HL-60 (cell line): ENCODE measurements around the gene NACA2.

Experiments
- DNase-seq, 2 experiments: peaks; one replicate each; pipeline ENCODE4 v3.0.0-alpha.2; 2010 to 2020; ENCODE audit warnings: low read depth in 1 of 2, low spot score in 1 of 2
- H3K27ac ChIP-seq: fragments of 250-450 bp; sonication (Bioruptor Pico); replicated peaks from 2 replicates; pipeline ENCODE4 v1.5.1; 2020; ENCODE audit warnings: mild to moderate bottlenecking, moderate library complexity
- H3K27me3 ChIP-seq: fragments of 250-450 bp; sonication (Bioruptor Pico); 2 replicates; pipeline ENCODE4 v1.5.1; 2021; ENCODE audit warnings: mild to moderate bottlenecking, moderate library complexity; ENCODE audit not compliant: insufficient read depth, poor library complexity, severe bottlenecking
- H3K4me3 ChIP-seq: replicated peaks from 2 replicates; pipeline ENCODE4 v1.5.1; 2011; ENCODE audit warnings: mild to moderate bottlenecking, control low read depth, low read length; ENCODE audit not compliant: insufficient read depth
- GABPA ChIP-seq: IDR thresholded peaks from 2 replicates; pipeline ENCODE4 v1.6.1; 2012; ENCODE audit warnings: low read depth
- POLR2AphosphoS5 ChIP-seq: IDR thresholded peaks from 2 replicates; pipeline ENCODE4 v1.6.1; 2012; ENCODE audit warnings: low read depth
- SPI1 ChIP-seq: IDR thresholded peaks from 2 replicates; pipeline ENCODE4 v1.6.1; 2012; ENCODE audit warnings: low read depth, mild to moderate bottlenecking, borderline replicate concordance
- TF ChIP-seq, protein P1 (sequence below): IDR thresholded peaks from one replicate; pipeline ENCODE4 v1.5.1; 2011; ENCODE audit warnings: low read length, control low read depth, inconsistent platforms; ENCODE audit not compliant: insufficient read depth
- TF ChIP-seq, protein P2 (sequence below): IDR thresholded peaks from 2 replicates; pipeline ENCODE4 v1.6.1; 2012; ENCODE audit warnings: low read depth; ENCODE audit not compliant: insufficient replicate concordance

The NACA2 gene

DNA sequence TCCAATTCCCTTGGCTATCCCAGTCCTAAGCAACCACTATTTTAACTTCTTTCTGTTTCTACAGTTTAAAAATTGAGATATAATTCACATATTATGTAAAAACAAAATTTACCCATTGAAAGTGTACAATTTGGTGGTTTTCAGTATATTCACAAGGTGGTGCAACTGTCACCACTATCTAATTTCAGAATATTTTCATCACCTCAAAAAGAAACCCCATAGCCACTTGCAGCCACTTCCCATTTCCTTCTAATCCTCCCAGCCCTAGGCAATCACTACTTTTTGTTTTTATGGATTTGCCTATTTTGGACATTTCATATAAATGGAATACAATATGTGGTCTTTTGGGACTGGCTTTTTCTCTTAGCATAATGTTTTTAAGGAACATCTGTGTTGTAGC lies 36.1 kb upstream of the NACA2 start:
- Histone ChIP-seq H3K27me3 (no peaks in the 10 kb centered on the region), H3K27ac (no peak overlapping the region), H3K4me3 (no peak overlapping the region)
- no peak for DNase-seq
- TF ChIP-seq GABPA (no peak), SPI1 (peak; percentile 73)

- no peak for DNase-seq
- H3K4me3 ChIP-seq = no peak overlapping the region
- H3K27me3 ChIP-seq = no peaks in the 10 kb centered on the region
- H3K27ac ChIP-seq = no peak overlapping the region
- no peak for TF ChIP-seq POLR2AphosphoS5
These were observed 34.5 kb upstream of the NACA2 start for GRCh38 chr17:61625564-61625963.

- TF ChIP-seq SPI1 = no peak
- TF ChIP-seq, protein P1, sequence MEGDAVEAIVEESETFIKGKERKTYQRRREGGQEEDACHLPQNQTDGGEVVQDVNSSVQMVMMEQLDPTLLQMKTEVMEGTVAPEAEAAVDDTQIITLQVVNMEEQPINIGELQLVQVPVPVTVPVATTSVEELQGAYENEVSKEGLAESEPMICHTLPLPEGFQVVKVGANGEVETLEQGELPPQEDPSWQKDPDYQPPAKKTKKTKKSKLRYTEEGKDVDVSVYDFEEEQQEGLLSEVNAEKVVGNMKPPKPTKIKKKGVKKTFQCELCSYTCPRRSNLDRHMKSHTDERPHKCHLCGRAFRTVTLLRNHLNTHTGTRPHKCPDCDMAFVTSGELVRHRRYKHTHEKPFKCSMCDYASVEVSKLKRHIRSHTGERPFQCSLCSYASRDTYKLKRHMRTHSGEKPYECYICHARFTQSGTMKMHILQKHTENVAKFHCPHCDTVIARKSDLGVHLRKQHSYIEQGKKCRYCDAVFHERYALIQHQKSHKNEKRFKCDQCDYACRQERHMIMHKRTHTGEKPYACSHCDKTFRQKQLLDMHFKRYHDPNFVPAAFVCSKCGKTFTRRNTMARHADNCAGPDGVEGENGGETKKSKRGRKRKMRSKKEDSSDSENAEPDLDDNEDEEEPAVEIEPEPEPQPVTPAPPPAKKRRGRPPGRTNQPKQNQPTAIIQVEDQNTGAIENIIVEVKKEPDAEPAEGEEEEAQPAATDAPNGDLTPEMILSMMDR = no peak
- TF ChIP-seq, protein P2, sequence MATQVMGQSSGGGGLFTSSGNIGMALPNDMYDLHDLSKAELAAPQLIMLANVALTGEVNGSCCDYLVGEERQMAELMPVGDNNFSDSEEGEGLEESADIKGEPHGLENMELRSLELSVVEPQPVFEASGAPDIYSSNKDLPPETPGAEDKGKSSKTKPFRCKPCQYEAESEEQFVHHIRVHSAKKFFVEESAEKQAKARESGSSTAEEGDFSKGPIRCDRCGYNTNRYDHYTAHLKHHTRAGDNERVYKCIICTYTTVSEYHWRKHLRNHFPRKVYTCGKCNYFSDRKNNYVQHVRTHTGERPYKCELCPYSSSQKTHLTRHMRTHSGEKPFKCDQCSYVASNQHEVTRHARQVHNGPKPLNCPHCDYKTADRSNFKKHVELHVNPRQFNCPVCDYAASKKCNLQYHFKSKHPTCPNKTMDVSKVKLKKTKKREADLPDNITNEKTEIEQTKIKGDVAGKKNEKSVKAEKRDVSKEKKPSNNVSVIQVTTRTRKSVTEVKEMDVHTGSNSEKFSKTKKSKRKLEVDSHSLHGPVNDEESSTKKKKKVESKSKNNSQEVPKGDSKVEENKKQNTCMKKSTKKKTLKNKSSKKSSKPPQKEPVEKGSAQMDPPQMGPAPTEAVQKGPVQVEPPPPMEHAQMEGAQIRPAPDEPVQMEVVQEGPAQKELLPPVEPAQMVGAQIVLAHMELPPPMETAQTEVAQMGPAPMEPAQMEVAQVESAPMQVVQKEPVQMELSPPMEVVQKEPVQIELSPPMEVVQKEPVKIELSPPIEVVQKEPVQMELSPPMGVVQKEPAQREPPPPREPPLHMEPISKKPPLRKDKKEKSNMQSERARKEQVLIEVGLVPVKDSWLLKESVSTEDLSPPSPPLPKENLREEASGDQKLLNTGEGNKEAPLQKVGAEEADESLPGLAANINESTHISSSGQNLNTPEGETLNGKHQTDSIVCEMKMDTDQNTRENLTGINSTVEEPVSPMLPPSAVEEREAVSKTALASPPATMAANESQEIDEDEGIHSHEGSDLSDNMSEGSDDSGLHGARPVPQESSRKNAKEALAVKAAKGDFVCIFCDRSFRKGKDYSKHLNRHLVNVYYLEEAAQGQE = no peak
- no peaks in the 10 kb centered on the region for H3K27me3 ChIP-seq
- H3K4me3 ChIP-seq = no peak overlapping the region
- no peak for DNase-seq
- no peak overlapping the region for H3K27ac ChIP-seq
These were observed 33.9 kb upstream of the NACA2 start for GRCh38 chr17:61624951-61625350.

GRCh38 chr17:61621317-61621716 lies 30.3 kb upstream of the NACA2 start:
- Histone ChIP-seq H3K27me3 (no peaks in the 10 kb centered on the region), H3K4me3 (no peak overlapping the region), H3K27ac (no peak overlapping the region)
- DNase-seq = no peak
- TF ChIP-seq, protein P2 = no peak
- no peak for TF ChIP-seq POLR2AphosphoS5
- TF ChIP-seq SPI1 = no peak
- TF ChIP-seq, protein P1 = no peak

DNA sequence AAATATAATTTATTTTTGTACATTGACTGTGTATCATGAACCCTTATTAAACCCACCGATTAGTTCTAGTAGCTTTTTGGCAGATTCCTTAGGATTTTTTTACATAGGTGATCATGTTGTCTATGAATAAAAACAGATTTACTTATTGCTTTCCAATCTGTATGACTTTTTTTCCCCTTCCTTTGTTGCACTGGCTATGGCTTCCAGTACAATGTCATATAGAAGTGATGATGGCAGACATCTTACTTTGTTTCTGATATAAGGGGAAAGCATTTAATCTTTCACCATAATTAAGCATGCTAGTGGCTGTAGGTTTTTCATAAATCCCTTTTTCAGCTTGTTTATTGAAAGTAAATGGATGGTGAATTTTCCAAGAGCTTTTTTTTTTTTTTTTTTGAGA lies 28.9 kb upstream of the NACA2 start:
- no peaks in the 10 kb centered on the region for H3K27me3 ChIP-seq
- H3K27ac ChIP-seq = no peak overlapping the region
- no peak for DNase-seq
- TF ChIP-seq GABPA = no peak
- TF ChIP-seq POLR2AphosphoS5 = no peak
- TF ChIP-seq, protein P2 = no peak
- TF ChIP-seq, protein P1 = no peak
- TF ChIP-seq SPI1 = no peak
- H3K4me3 ChIP-seq = no peak overlapping the region
